Sigmoid colon (tissue), 7 donors: ENCODE data around the gene MMD2. TPM values are rescaled to one million over a fixed set of nuclear protein-coding genes. Genes with fewer than 3 reads are reported as not detected.

Experiments used
- DNase-seq: peaks from one replicate; pipeline ENCODE4 v3.0.0-alpha.2; 2019
- H3K27ac ChIP-seq, 4 donors: fragments of 200-600 bp; sonication (generic); one replicate each; pipeline ENCODE4 v1.5.1; 2016 to 2019; ENCODE audit warnings: mild to moderate bottlenecking in 1 of 4
- H3K27me3 ChIP-seq, 3 donors: fragments of 200-600 bp; sonication (generic); one replicate each; pipeline ENCODE4 v1.5.1; 2019; ENCODE audit warnings: mild to moderate bottlenecking in 1 of 3
- H3K36me3 ChIP-seq, 4 donors: fragments of 200-600 bp; sonication (generic); one replicate each; pipeline ENCODE4 v1.5.1; 2016 to 2019
- H3K4me1 ChIP-seq, 4 donors: fragments of 200-600 bp; sonication (generic); one replicate each; pipeline ENCODE4 v1.5.1; 2017 to 2019
- H3K4me3 ChIP-seq, 4 donors: fragments of 200-600 bp; sonication (generic); one replicate each; pipeline ENCODE4 v1.5.1; 2017 to 2019; ENCODE audit warnings: mild to moderate bottlenecking in 2 of 4, moderate library complexity in 1 of 4
- H3K9me3 ChIP-seq, 4 donors: fragments of 200-600 bp in 3 of 4; sonication (generic) in 3 of 4; one replicate each; pipeline versions ENCODE4 v1.5.1 to v1.6.1; 2013 to 2019
- EP300 ChIP-seq, 4 donors: sonication (generic); formaldehyde crosslinking; IDR thresholded peaks; one replicate each; pipeline ENCODE4 v1.6.1; 2017; ENCODE audit warnings: antibody characterized with exemption in 4 of 4
- POLR2A ChIP-seq, 2 donors: fragments of 450-650 bp; IDR thresholded peaks; one replicate each; pipeline ENCODE4 v1.6.1; 2016; ENCODE audit warnings: antibody characterized with exemption in 2 of 2, mild to moderate bottlenecking in 2 of 2, moderate library complexity in 2 of 2
- POLR2AphosphoS5 ChIP-seq, 4 donors: sonication (generic); formaldehyde crosslinking; IDR thresholded peaks; one replicate each; pipeline ENCODE4 v1.6.1; 2017; ENCODE audit warnings: antibody characterized with exemption in 4 of 4
- WGBS, 2 donors: extraction: QIAGEN DNeasy Blood & Tissue Kit; methylation state at CpG; one replicate each; pipeline ENCODE4 v1.1.7; 2013; 5-methylcytosine and 5-hydroxymethylcytosine counted together
- intact Hi-C: fragments of 100-400 bp; cut with DNase I; formaldehyde crosslinking; loops from one replicate; pipeline ENCODE4 v1.15.1; 2023
- polyA plus RNA-seq, 3 donors: library from polyadenylated mRNA; stranded (reverse); fragments of 200-250 nt; gene quantifications; one replicate each; pipeline ENCODE4 v1.2.3, GENCODE V29; 2013
- total RNA-seq, 4 donors: library from RNA; depleted of rRNA; stranded (reverse); fragments of >200 nt; gene quantifications; one replicate each; pipeline ENCODE4 v1.1.0, GENCODE V29; 2016
- TF ChIP-seq, protein P1 (sequence below), 4 experiments: fragments of 450-650 bp in 3 of 4; fragments of 200-600 bp in 1 of 4; IDR thresholded peaks; one replicate each; pipeline ENCODE4 v1.5.1; 2016 to 2019; ENCODE audit warnings: antibody characterized with exemption in 4 of 4, mild to moderate bottlenecking in 3 of 4, moderate library complexity in 2 of 4
- donor health status: healthy with polysubstance abuse.
- donor health status: Bipolar disorder and iron deficiency.
- donor health status: healthy.

The MMD2 gene
- total and polyA plus RNA-seq, 7 donors, result 0.13 to 0.71 TPM; not detected in 5

DNA sequence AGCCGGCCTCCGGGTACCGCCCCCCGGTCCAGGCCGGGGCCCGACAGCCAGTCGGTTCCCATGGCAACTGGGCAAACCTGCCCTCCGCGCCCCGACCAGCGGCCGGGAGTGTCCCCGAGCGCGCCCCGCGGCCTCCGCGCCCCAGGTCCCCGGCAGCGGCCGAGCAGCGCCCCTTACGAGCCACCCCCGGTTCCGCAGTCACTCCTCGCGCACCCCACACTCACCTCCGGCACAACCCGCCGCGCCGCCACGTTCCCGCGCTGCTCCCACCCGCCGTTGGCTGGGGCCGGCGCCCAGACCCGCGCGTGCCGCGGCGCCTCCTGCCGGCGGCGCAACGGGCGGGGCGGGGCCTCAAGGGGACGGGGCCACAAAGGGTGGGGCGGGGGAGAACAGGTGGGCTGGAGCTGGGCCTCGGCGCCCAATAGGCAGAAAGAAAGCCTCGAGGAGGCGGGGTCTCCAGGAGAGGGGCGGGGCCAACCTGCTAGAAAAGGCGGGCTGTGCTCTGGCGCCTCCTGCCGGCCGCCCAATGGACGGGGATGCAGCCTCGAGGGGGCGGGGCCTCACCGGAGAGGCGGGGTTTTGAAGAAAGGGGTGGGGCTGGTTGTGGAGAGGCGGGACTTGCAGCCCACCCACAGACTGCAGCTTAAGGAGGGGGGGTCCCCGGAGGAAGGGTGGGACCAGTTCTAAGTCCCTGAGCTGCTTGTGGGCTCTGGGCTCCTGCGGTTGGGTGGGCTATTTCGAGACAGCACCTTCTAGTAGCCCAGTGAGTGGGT lies 75.4 kb downstream of the MMD2 start, which contains the start of gene RADIL:
RADIL (minus strand) TSS at position 345 of the 773 bp plus-strand sequence. CDS start 5,577 bp downstream, outside the sequence.
- 4 to 7% methylated on average over 72 of the region's 72 CpGs for WGBS, 2 donors
- intact Hi-C loops, result loop anchor here (2.0 kb wide), 2 partner anchors 53 to 85 kb away; no protein-coding TSS in a partner anchor
- DNase-seq, result peak; percentile 97
- Histone ChIP-seq H3K4me3 (peak within 1 kb of the TSS; percentile 37 to 82 (median 76)), H3K27me3 (peaks cover 0 to 11% (median 8%) of the 10 kb centered on the region in 3 donors), H3K36me3 (no peaks in the 10 kb centered on the region), H3K9me3 (no peaks in the 10 kb centered on the region), H3K4me1 (peaks cover 0 to 33% (median 22%) of the 10 kb centered on the region in 4 donors), H3K27ac (peak within 1 kb of the TSS; percentile 67 to 82 (median 79))
- TF ChIP-seq, protein P1, sequence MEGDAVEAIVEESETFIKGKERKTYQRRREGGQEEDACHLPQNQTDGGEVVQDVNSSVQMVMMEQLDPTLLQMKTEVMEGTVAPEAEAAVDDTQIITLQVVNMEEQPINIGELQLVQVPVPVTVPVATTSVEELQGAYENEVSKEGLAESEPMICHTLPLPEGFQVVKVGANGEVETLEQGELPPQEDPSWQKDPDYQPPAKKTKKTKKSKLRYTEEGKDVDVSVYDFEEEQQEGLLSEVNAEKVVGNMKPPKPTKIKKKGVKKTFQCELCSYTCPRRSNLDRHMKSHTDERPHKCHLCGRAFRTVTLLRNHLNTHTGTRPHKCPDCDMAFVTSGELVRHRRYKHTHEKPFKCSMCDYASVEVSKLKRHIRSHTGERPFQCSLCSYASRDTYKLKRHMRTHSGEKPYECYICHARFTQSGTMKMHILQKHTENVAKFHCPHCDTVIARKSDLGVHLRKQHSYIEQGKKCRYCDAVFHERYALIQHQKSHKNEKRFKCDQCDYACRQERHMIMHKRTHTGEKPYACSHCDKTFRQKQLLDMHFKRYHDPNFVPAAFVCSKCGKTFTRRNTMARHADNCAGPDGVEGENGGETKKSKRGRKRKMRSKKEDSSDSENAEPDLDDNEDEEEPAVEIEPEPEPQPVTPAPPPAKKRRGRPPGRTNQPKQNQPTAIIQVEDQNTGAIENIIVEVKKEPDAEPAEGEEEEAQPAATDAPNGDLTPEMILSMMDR (IDR thresholded peaks at IDR 0.05), result peak; percentile 50 to 75 (median 60)
- peak in 1 of 4 donors; percentile 5 for TF ChIP-seq POLR2AphosphoS5 (IDR thresholded peaks at IDR 0.05)
- TF ChIP-seq POLR2A (IDR thresholded peaks at IDR 0.05), result no peak

DNA sequence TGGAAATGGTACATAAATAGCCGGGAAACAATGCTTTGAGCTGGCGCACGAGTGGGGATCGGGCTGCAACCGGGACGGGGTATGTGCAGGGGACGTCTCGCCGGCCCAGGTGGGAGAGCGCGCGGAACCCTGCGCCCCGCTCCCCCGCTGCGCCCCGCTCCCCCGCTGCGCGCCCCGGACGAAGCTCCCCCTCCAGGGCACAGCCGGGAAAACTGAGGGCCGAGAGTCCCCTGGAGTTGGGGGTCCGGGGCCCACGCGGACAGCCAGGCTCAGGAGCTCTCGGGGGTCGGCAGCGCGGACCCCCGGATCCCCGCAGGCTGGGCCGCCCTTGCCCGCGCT lies 76.0 kb downstream of the MMD2 start:
- 3 to 4% methylated on average over 36 of the region's 36 CpGs for WGBS, 2 donors
- H3K9me3 ChIP-seq, result no peaks in the 10 kb centered on the region
- peak overlapping the region; percentile 37 to 82 (median 76) for H3K4me3 ChIP-seq
- peaks cover 0 to 11% (median 8%) of the 10 kb centered on the region in 3 donors for H3K27me3 ChIP-seq
- peaks cover 0 to 33% (median 22%) of the 10 kb centered on the region in 4 donors for H3K4me1 ChIP-seq
- H3K36me3 ChIP-seq, result no peaks in the 10 kb centered on the region
- intact Hi-C loops, result loop anchor here (2.0 kb wide), 2 partner anchors 52 to 84 kb away; no protein-coding TSS in a partner anchor
- no peak for TF ChIP-seq POLR2A (IDR thresholded peaks at IDR 0.05)
- TF ChIP-seq, protein P1 (IDR thresholded peaks at IDR 0.05), result no peak
- DNase-seq, result no peak
- peak overlapping the region; percentile 67 to 82 (median 79) for H3K27ac ChIP-seq

DNA sequence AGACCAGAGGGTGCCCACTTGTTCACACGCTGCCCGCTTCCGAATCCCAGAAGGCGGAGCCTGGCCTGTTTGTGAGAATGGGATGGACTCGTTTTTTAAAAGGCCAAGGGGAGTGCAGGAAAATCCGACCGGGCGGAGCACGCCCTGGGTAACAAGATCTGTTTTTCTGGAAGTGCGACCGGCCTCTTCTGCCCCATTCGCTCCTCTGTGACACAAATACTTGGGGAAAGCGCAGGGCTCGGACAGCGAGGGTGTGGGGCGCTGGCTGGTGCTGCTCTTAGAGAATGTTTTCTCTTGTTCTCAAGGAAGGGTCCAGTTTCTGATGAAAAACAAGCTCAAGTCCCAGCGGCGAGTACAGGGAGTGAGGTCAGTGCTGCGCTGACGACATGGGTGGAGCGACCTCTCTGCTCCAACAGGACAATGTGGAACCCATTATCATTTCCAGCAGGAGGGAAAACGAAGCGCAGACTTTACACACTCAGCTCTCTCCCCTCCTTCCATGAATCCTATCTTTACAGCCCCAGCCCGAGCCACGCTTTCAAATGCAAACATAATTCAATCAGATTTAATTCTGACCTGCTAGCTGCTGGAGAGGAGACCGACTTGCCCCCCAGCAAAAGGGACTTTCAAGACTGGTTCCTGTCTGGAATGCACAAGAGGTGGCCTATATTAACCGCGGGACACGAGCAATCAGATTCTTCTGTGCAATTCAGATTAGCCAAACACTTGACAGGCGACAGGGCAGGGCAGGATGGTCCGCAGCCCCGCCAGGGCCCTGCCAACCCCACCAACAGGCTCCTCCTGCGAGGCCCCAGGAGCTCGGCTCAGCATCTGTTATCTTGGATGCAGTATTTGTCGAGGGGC lies 76.6 kb downstream of the MMD2 start:
- DNase-seq, result peak; percentile 90
- Histone ChIP-seq H3K27me3 (peaks cover 0 to 11% (median 8%) of the 10 kb centered on the region in 3 donors), H3K27ac (peak overlapping the region; percentile 67 to 82 (median 79)), H3K9me3 (no peaks in the 10 kb centered on the region), H3K4me3 (peak overlapping the region; percentile 37 to 82 (median 76)), H3K36me3 (peaks cover 0 to 5% (median under 1%) of the 10 kb centered on the region in 4 donors), H3K4me1 (peaks cover 0 to 33% (median 22%) of the 10 kb centered on the region in 4 donors)
- TF ChIP-seq, protein P1 (IDR thresholded peaks at IDR 0.05), result peak in 1 of 4 experiments; percentile 23
- TF ChIP-seq POLR2AphosphoS5 (IDR thresholded peaks at IDR 0.05) (peak; percentile 33 to 67 (median 46)), POLR2A (IDR thresholded peaks at IDR 0.05) (peak in 1 of 2 donors; percentile 11), EP300 (IDR thresholded peaks at IDR 0.05) (no peak)
- 5 to 9% methylated on average over 35 of the region's 35 CpGs for WGBS, 2 donors
- intact Hi-C loops, result loop anchor here (2.0 kb wide), 2 partner anchors 52 to 84 kb away; no protein-coding TSS in a partner anchor

DNA sequence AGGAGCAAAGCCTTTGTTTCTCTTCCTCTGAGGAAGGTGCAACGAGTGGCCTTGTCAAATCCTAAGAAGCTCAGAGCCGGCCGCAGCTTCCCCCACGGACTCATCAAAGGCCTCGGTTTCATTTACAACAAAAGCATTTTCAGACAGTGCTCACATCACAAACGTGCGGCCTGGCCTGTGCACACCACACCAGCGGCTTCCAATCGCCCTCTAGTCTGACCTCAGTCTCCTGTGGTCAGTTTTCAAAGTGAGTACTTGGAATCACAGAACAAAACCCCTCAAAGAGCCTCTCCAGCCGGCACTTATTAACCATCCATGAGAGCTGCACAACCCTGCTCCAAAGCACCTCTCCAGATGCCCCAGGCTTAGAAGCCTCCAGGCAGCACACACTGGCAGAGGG lies 78.8 kb downstream of the MMD2 start:
- intact Hi-C loops, result no loop called here
- Histone ChIP-seq H3K9me3 (no peaks in the 10 kb centered on the region), H3K36me3 (peaks cover 0 to 15% (median 5%) of the 10 kb centered on the region in 4 donors), H3K27ac (peak overlapping the region in 1 of 4 donors; percentile 48), H3K4me3 (peak overlapping the region in 1 of 4 donors; percentile 2), H3K4me1 (peaks cover 0 to 33% (median 22%) of the 10 kb centered on the region in 4 donors), H3K27me3 (peaks cover 0 to 11% (median 8%) of the 10 kb centered on the region in 3 donors)
- no peak for TF ChIP-seq POLR2A (IDR thresholded peaks at IDR 0.05)
- WGBS, 2 donors, result 68 to 75% methylated on average over 10 of the region's 10 CpGs
- DNase-seq, result peak; percentile 40
